DMS 273 (cell line): ENCODE measurements around the gene TCP10L.
"Not testable (repeated sequence)": the region's sequence is repeated elsewhere in the genome, so short reads cannot be mapped to it uniquely, and the experiment has no call there.

Experiments used
- DNase-seq: peaks from one replicate; lab custom pipeline; 2025; ENCODE audit not compliant: unreplicated experiment; lab: John Stamatoyannopoulos, UW

TCP10L gene

GRCh38 chr21:32558106-32558505 lies 27.2 kb downstream of the TCP10L start:
- DNase-seq = no peak

- no peak for DNase-seq
Observed at GRCh38 chr21:32554832-32555638, 30.3 kb downstream of the TCP10L start.

- no peak for DNase-seq
Observed at GRCh38 chr21:32549886-32550285, 35.4 kb downstream of the TCP10L start.

GRCh38 chr21:32549440-32549839 lies 35.9 kb downstream of the TCP10L start:
- no peak for DNase-seq

GRCh38 chr21:32548978-32549377 lies 36.3 kb downstream of the TCP10L start:
- no peak for DNase-seq

GRCh38 chr21:32547018-32547417 lies 38.3 kb downstream of the TCP10L start:
- no peak for DNase-seq

- no peak for DNase-seq
Observed at GRCh38 chr21:32545948-32546441, 39.3 kb downstream of the TCP10L start.

- no peak for DNase-seq
Observed at GRCh38 chr21:32544697-32545096, 40.6 kb downstream of the TCP10L start.

GRCh38 chr21:32543975-32544374 lies 41.3 kb downstream of the TCP10L start:
- no peak for DNase-seq

GRCh38 chr21:32543056-32543455 lies 42.3 kb downstream of the TCP10L start:
- not testable (repeated sequence) for DNase-seq

- DNase-seq = no peak
Observed at GRCh38 chr21:32539378-32539777, 45.9 kb downstream of the TCP10L start.

GRCh38 chr21:32538147-32538792 lies 47.1 kb downstream of the TCP10L start:
- no peak for DNase-seq

GRCh38 chr21:32537569-32537881 lies 47.8 kb downstream of the TCP10L start:
- DNase-seq = no peak

- no peak for DNase-seq
Observed at GRCh38 chr21:32535612-32536011, 49.7 kb downstream of the TCP10L start.

GRCh38 chr21:32534113-32534512 lies 51.2 kb downstream of the TCP10L start:
- DNase-seq = no peak

- no peak for DNase-seq
Observed at GRCh38 chr21:32533611-32534010, 51.7 kb downstream of the TCP10L start.

GRCh38 chr21:32533053-32533452 lies 52.3 kb downstream of the TCP10L start:
- no peak for DNase-seq

- DNase-seq = no peak
Observed at GRCh38 chr21:32532636-32533035, 52.7 kb downstream of the TCP10L start.

- not testable (repeated sequence) for DNase-seq
Observed at GRCh38 chr21:32531561-32531960, 53.8 kb downstream of the TCP10L start.

- DNase-seq = not testable (repeated sequence)
Observed at GRCh38 chr21:32530809-32531208, 54.5 kb downstream of the TCP10L start.

- DNase-seq = no peak
Observed at GRCh38 chr21:32529679-32530078, 55.6 kb downstream of the TCP10L start.

GRCh38 chr21:32525282-32525681 lies 60.0 kb downstream of the TCP10L start:
- DNase-seq = no peak
